Calu3 (cell line): ENCODE data around the gene DLGAP4. TPM values are rescaled to one million over a fixed set of nuclear protein-coding genes. Genes with fewer than 3 reads are reported as not detected.

Source experiments
- BruUV-seq: library from RNA; stranded (reverse); fragments of 400-500 nt; replicated peaks from 2 replicates; lab custom pipeline; 2021; lab: Mats Ljungman, UMichigan
- CTCF ChIA-PET: fragments of 300-600 bp; sonication (Branson Sonifier 250); formaldehyde crosslinking; loops from one replicate; lab custom pipeline; 2022; ENCODE audit warnings: antibody characterized with exemption; lab: Charles Lee
- DNase-seq: peaks from one replicate; pipeline ENCODE4 v3.0.0; 2022
- H3K27ac Mint-ChIP-seq: one replicate; pipeline ENCODE4 v1.8.0; 2022; ENCODE audit warnings: mixed read lengths; ENCODE audit not compliant: unreplicated experiment
- H3K27me3 Mint-ChIP-seq: one replicate; pipeline ENCODE4 v1.8.0; 2022; ENCODE audit warnings: mixed read lengths; ENCODE audit not compliant: unreplicated experiment
- H3K36me3 Mint-ChIP-seq: one replicate; pipeline ENCODE4 v1.8.0; 2022; ENCODE audit warnings: mild to moderate bottlenecking, moderate library complexity, mixed read lengths; ENCODE audit not compliant: insufficient read depth, unreplicated experiment
- H3K4me1 Mint-ChIP-seq: one replicate; pipeline ENCODE4 v1.8.0; 2022; ENCODE audit warnings: mild to moderate bottlenecking, low read depth, mixed read lengths; ENCODE audit not compliant: unreplicated experiment
- H3K4me3 Mint-ChIP-seq: one replicate; pipeline ENCODE4 v1.8.0; 2022; ENCODE audit warnings: mild to moderate bottlenecking, low read depth, moderate library complexity, mixed read lengths; ENCODE audit not compliant: unreplicated experiment
- H3K9me3 Mint-ChIP-seq: one replicate; pipeline ENCODE4 v1.8.0; 2022; ENCODE audit warnings: low read depth, mixed read lengths; ENCODE audit not compliant: unreplicated experiment
- CTCF ChIP-seq: fragments of 200-600 bp; IDR thresholded peaks from one replicate; pipeline ENCODE4 v1.8.0; 2022; ENCODE audit warnings: antibody characterized with exemption; ENCODE audit not compliant: unreplicated experiment
- intact Hi-C: fragments of 100-400 bp; cut with micrococcal nuclease; formaldehyde crosslinking; loops from one replicate; pipeline ENCODE4 v1.10.0; 2022; ENCODE audit not compliant: unreplicated experiment
- total RNA-seq: library from RNA; stranded (reverse); gene quantifications from 2 replicates; pipeline ENCODE4 v1.2.3, GENCODE V29; 2022

DLGAP4 gene
- total RNA-seq, 1 experiment from 2014 or later: 66.4 TPM

GRCh38 chr20:36506253-36506652, 200.1 kb downstream of the DLGAP4 start:
- BruUV-seq: no TSS peak
- intact Hi-C loops: no loop called here
- H3K36me3 Mint-ChIP-seq: peaks cover 9% of the 10 kb centered on the region
- DNase-seq: peak; percentile 22
- peak; percentile 38 for TF ChIP-seq CTCF
- H3K4me1 Mint-ChIP-seq: no peaks in the 10 kb centered on the region
- H3K27ac Mint-ChIP-seq: no peak overlapping the region
- H3K4me3 Mint-ChIP-seq: no peak overlapping the region
- CTCF ChIA-PET: interaction anchor here (0.6 to 1.5 kb wide), 5 partner anchors 8 to 249 kb away, joined by 3 to 7 read pairs (median 3); partner anchors contain the start of gene RAB5IF
- H3K9me3 Mint-ChIP-seq: no peaks in the 10 kb centered on the region
- H3K27me3 Mint-ChIP-seq: no peaks in the 10 kb centered on the region

GRCh38 chr20:36507746-36508145, 201.6 kb downstream of the DLGAP4 start:
- H3K36me3 Mint-ChIP-seq: peaks cover 9% of the 10 kb centered on the region
- no peak overlapping the region for H3K27ac Mint-ChIP-seq
- H3K9me3 Mint-ChIP-seq: no peaks in the 10 kb centered on the region
- H3K4me1 Mint-ChIP-seq: no peaks in the 10 kb centered on the region
- no peak for TF ChIP-seq CTCF
- intact Hi-C loops: no loop called here
- BruUV-seq: no TSS peak
- H3K4me3 Mint-ChIP-seq: no peak overlapping the region
- DNase-seq: no peak
- no peaks in the 10 kb centered on the region for H3K27me3 Mint-ChIP-seq
- CTCF ChIA-PET: no interaction called here

GRCh38 chr20:36519012-36519719, 213.0 kb downstream of the DLGAP4 start:
- Mint-ChIP-seq H3K36me3 (no peaks in the 10 kb centered on the region), H3K4me1 (no peaks in the 10 kb centered on the region), H3K4me3 (no peak overlapping the region), H3K9me3 (no peaks in the 10 kb centered on the region), H3K27ac (no peak overlapping the region), H3K27me3 (no peaks in the 10 kb centered on the region)
- DNase-seq: no peak
- no TSS peak for BruUV-seq
- no peak for TF ChIP-seq CTCF
- CTCF ChIA-PET: no interaction called here
- intact Hi-C loops: no loop called here

- H3K27ac Mint-ChIP-seq: no peak overlapping the region
- no peak for DNase-seq
- no TSS peak for BruUV-seq
- no peaks in the 10 kb centered on the region for H3K4me1 Mint-ChIP-seq
- intact Hi-C loops: no loop called here
- no peaks in the 10 kb centered on the region for H3K27me3 Mint-ChIP-seq
- no peak for TF ChIP-seq CTCF
- H3K9me3 Mint-ChIP-seq: no peaks in the 10 kb centered on the region
- CTCF ChIA-PET: no interaction called here
- H3K36me3 Mint-ChIP-seq: peaks cover 5% of the 10 kb centered on the region
- H3K4me3 Mint-ChIP-seq: no peak overlapping the region
Measured at GRCh38 chr20:36519944-36520343, 213.8 kb downstream of the DLGAP4 start.
